NCI-H345 (cell line): Measurements from ENCODE around the gene EPAS1.

Experiments
- DNase-seq: peaks from one replicate; lab custom pipeline; 2025; lab: John Stamatoyannopoulos, UW

EPAS1 gene

GRCh38 chr2:46339676-46340459, 42.7 kb downstream of the EPAS1 start:
- no peak for DNase-seq

DNA sequence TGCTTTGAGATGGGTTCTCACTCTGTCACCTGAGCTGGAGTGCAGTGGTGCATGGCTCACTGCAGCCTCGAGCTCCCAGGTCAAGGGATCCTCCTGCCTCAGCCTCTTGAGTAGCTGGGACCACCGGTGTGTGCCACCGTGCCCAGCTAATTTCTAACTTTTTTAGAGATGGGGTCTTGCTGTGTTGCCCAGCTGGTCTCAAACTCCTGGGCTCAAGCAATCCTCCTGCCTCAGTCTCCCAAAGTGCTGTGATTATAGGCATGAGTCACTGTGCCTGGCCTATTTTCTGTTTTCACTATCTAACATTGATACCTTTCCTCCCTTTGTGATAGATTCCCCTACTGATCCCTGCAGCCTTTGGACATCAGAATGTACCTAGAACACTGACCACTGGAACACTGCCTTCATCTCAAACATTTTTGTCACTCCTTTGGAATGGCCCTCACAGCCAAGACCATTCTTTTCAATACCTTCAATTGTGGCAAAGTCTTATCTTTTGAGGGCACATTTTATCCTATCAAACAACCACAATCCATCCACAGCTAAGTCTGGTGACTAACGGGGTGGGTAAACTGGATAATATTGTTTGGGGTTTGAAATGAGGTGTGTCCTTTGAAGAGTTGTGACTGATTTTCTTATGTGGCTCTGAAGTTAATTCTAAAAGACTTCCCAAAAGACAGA, 43.7 kb downstream of the EPAS1 start:
- no peak for DNase-seq

GRCh38 chr2:46342566-46343315, 45.5 kb downstream of the EPAS1 start:
- no peak for DNase-seq

DNA sequence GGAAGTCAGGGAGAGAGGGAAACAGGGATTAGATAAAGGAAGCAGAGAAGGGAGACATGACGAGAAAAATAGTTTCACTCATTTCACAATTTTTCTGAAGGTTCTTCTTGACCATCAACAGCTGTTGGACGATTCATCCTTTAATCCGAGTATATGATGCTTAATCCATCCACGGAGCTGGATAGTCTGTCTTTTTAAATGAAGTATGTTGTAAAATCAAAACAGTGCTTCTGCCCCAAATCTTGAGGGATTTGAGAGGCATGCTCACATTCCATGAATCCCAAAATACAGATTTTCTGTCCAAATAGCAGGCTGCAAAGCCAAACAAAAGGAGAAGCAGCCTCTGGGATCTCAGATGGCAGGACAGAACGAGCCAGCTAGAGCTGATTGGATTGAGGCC, 47.5 kb downstream of the EPAS1 start:
- no peak for DNase-seq

DNA sequence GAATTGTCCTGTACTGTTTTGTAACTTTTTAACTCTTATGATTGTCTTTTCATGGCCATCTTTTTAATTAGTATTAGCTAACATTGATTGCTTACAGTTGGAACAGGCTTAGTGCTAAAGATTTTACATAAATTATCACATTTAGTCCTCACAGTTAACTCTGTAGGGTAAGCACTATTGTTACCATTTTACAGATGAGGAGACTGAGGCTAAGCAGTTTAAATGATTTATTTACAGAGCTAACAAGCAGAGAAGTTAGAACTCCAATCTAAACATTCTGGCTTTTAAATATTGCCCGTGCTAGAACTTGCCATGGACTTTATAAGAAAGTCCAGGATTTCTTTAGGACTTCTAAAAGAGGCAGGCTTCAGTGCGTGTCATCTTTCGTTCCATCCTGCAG, 48.6 kb downstream of the EPAS1 start:
- DNase-seq: no peak

GRCh38 chr2:46346719-46347118, 49.5 kb downstream of the EPAS1 start:
- DNase-seq: no peak

DNA sequence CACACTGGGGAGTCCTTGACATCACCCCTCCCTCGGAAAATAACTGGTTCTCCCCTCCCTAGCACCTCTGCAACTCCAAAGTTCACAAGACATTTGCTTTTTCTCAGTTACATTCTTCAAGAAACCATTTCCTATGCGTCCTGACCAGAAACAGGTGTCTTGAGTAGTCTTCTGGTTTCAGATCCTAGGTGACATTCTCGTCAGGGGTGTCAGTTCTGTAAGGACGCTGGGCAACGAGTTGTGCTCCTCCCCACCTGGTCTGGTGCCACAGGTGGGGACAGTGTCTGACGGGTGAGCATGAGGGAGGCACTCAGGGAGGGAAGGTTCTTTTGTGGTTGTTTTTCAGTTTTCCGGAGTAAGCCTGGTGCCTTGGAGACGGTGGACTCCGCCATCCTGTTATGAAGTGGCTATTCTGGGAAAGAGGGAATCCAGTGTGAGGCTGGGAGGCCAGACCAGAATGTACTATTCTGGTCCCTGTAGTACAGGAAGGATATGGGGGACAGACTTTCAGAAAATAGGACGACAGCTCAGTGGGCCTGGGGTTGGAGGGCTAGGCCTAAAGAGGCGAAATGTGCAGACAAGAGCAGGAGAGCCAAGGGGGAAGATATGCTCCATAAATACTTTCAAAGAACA, 50.6 kb downstream of the EPAS1 start:
- DNase-seq: no peak

- DNase-seq: no peak
Measured at GRCh38 chr2:46349115-46349547, 51.9 kb downstream of the EPAS1 start.

GRCh38 chr2:46350029-46350689, 53.0 kb downstream of the EPAS1 start:
- no peak for DNase-seq

- no peak for DNase-seq
Measured at GRCh38 chr2:46351098-46351749, 54.0 kb downstream of the EPAS1 start.

GRCh38 chr2:46351750-46352138, 54.5 kb downstream of the EPAS1 start:
- DNase-seq: no peak

- DNase-seq: no peak
Measured at GRCh38 chr2:46352621-46353020, 55.4 kb downstream of the EPAS1 start.

DNA sequence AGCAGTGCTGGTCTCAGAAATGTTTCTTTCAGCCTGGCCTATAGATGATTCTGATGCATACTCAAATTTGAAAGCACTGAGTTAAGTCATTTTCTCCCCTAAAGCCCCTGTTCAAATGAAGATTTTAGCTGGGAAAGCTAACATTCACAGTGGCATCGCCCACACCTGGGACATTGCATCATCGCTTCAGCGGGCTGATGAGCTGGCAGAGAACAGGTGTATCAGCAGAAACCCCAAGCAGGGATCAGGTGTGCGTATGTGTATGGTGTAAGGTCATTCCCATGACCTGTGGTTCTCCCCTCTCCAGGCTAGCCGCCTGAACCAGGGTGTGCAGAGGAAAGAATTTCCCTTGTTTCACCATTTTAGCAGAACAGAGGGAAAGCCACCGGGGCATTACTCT, 56.3 kb downstream of the EPAS1 start:
- DNase-seq: no peak

DNA sequence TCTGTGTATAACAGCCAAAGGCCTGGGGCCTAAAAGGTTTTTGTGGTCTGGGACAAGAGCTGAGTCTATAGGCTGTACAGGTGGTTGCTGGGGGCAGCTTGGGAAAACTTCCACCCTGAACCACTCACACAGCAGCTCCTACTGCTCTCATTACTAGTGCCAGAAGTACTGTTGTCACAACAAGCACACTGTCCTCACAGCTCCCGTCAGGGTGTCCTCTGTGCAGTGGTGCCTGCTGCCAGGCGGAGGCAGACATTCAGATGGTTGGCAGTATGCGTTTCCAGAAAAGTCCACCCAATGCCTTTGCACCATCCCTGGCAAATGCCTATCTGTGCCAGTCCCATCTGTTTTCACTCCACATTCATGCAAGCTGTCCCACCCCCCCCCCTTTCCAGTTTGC, 58.5 kb downstream of the EPAS1 start:
- no peak for DNase-seq

- DNase-seq: no peak
Measured at GRCh38 chr2:46356991-46357390, 59.8 kb downstream of the EPAS1 start.

DNA sequence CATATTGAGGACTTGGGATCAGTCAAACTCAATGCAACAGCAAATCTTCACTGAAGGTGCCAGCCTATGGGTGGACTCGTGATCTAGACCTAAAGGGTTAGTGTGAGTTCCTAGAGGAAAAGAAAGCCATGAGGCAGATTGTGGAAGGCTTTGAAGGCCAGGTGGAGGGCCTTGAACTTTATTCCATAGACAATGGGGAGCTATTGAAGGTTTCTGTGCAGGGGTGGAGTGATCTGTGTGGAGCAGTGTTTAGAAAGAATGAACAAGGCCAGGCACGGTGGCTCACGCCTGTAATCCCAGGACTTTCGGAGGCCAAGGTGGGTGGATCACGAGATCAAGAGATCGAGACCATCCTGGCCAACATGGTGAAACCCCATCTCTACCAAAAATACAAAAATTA, 61.5 kb downstream of the EPAS1 start:
- DNase-seq: no peak

DNA sequence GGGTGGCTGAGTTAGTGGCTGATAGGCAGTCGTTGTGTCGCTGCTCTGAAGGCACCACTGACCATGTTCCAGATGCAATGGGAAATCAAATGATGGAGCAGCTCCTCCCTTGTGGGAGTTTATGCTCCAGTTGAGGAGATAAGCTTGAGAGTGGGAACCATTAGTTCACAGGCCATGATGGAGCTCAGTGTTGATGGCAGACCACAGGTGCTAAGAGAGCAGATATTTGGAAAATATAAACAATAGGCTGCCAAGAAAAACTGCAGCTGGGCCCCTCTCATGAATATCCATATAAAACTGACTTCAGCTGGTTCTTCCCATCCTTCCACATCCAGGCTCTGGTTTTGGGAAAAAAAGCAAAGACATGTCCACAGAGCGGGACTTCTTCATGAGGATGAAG, 63.1 kb downstream of the EPAS1 start:
- DNase-seq: no peak

- no peak for DNase-seq
Measured at GRCh38 chr2:46361920-46362666, 64.9 kb downstream of the EPAS1 start.

DNA sequence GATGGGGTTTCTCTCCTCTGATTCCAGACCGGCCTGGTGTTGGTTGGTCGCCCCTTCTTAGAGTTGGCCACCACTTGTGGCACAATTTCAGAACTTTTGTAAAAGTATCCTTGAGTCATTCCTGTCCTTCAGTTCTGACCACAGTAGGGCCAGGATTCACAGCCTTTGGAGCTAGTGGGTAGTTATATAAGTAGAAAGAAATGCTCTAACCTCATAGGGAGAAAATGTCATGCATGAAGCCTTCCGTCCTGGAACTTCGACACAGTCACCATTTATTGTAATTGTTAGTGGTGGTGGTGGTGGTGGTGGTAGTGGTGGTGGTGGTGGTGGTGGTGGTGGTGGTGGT, 65.4 kb downstream of the EPAS1 start:
- no peak for DNase-seq

- DNase-seq: no peak
Measured at GRCh38 chr2:46363535-46364170, 66.4 kb downstream of the EPAS1 start.
